ENCODE results near the gene ADAMTS2.

DNA sequence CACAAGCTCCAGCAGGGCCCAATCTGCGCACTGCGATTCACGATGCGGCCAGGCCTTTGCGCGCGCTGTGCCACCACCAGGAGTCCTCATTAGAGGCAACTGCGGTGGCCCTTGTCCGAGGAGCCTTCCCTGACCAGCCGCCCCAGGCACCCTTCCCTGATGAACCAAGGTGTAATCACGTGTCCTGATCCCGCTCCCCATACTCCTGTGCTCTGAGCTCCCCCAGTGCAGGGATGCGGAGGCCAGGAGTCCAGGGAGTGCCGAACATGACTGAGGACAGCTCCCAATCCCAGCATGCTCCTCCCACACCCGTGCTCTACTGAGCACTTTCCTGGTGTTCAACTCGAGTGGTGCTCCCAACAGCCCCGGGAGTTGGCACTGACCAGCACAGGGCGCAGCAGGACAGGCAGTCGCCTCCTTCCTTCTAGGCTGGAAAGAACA lies 150.3 kb downstream of the ADAMTS2 start:
- TF ChIP-seq, protein P1, sequence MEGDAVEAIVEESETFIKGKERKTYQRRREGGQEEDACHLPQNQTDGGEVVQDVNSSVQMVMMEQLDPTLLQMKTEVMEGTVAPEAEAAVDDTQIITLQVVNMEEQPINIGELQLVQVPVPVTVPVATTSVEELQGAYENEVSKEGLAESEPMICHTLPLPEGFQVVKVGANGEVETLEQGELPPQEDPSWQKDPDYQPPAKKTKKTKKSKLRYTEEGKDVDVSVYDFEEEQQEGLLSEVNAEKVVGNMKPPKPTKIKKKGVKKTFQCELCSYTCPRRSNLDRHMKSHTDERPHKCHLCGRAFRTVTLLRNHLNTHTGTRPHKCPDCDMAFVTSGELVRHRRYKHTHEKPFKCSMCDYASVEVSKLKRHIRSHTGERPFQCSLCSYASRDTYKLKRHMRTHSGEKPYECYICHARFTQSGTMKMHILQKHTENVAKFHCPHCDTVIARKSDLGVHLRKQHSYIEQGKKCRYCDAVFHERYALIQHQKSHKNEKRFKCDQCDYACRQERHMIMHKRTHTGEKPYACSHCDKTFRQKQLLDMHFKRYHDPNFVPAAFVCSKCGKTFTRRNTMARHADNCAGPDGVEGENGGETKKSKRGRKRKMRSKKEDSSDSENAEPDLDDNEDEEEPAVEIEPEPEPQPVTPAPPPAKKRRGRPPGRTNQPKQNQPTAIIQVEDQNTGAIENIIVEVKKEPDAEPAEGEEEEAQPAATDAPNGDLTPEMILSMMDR (IDR thresholded peaks at IDR 0.05; ENCODE audit: extremely low read depth in 1 of 2, insufficient read depth in 1 of 2, low read depth in 1 of 2, low read length in 2 of 2): no peak
- TF ChIP-seq EZH2 (IDR thresholded peaks at IDR 0.05; ENCODE audit: borderline replicate concordance, low read depth, low read length, severe bottlenecking): no peak
